ENCODE measurements around the gene OR9Q2.
"Not testable (repeated sequence)": the region's sequence is repeated elsewhere in the genome, so short reads cannot be mapped to it uniquely, and the experiment has no call there.

Gene OR9Q2, protein sequence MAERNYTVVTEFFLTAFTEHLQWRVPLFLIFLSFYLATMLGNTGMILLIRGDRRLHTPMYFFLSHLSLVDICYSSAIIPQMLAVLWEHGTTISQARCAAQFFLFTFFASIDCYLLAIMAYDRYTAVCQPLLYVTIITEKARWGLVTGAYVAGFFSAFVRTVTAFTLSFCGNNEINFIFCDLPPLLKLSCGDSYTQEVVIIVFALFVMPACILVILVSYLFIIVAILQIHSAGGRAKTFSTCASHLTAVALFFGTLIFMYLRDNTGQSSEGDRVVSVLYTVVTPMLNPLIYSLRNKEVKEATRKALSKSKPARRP

DNA sequence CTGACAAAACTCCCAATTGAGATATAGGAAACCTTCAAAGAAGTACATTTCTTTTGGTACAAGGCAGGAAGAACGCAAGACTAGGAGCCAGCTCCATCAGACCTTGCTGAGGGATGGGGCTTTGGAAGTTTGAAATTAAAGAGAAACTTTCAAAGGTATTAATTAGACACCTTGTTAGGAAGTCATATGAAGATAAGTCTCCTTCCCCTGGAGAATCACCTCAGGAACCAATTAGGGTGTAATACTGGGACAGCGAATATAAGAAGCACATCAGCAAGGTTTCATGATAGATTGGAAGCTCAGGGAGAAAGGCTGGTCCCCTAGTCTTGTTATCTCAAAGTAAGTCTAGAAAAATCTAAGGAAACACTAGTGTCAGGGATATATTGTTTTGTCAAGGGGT lies at the start of gene OR9Q2:
TSS of gene OR9Q2 (plus strand) at position 301 of the 400 bp plus-strand sequence. CDS start 1,421 bp downstream, outside the sequence.
- DNase-seq (ENCODE audit: low spot score), result no peak

- no peak for DNase-seq (ENCODE audit: low spot score)
These were observed 46.1 kb upstream of the OR9Q2 start for GRCh38 chr11:58142761-58143160.

- no peak for DNase-seq (ENCODE audit: low spot score)
These were observed 36.1 kb upstream of the OR9Q2 start for GRCh38 chr11:58152781-58153180.

DNA sequence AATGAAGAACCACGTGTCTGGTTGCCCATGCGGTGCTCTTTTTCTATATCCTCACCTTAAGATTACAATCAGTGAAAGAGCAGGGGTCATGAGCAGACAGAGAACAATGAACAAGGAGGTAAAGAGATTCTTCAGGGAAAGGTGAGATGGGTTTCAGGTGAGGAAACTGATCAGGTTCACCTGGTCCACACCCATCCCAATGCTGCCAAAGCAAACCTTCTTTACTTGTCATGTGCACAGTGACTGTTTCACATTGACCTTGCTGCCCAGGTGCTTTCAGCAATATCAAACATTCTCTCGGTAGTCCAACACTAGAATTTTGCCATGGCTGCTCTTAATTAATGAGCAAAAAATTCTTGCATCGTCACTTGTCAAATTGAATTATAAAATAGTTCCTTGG lies 24.5 kb upstream of the OR9Q2 start:
- DNase-seq (ENCODE audit: low spot score), result no peak

GRCh38 chr11:58164990-58165389 lies 23.9 kb upstream of the OR9Q2 start:
- DNase-seq (ENCODE audit: low spot score), result no peak

DNA sequence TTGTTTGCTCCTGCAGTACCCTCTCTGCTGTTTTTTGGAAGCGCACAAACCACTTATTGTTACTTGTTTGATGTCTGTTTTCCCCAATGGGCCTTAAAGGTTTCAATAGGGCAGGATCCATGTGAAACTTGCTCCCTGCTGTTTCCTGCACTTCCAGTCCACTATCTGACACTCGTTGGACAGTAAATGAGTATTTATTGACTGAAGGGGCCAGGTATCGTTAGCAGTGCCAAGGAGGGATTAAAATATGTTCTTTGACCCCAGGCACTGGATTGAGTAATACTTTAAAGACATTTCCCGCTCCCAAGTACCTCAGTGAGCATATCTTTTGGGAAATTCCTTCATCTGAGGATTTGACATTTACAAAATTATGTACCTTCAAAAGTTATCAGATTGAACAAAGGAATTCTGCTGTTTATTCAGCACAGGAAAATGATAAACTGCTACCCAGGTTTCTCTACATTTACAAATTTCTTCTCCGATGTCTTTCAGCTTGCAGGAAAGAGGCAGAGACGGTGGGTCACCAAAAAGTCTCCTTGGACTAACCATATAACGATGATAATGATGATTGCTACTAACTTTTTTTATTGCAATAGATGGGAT lies 23.3 kb upstream of the OR9Q2 start:
- peak; percentile 34 for DNase-seq (ENCODE audit: low spot score)

DNA sequence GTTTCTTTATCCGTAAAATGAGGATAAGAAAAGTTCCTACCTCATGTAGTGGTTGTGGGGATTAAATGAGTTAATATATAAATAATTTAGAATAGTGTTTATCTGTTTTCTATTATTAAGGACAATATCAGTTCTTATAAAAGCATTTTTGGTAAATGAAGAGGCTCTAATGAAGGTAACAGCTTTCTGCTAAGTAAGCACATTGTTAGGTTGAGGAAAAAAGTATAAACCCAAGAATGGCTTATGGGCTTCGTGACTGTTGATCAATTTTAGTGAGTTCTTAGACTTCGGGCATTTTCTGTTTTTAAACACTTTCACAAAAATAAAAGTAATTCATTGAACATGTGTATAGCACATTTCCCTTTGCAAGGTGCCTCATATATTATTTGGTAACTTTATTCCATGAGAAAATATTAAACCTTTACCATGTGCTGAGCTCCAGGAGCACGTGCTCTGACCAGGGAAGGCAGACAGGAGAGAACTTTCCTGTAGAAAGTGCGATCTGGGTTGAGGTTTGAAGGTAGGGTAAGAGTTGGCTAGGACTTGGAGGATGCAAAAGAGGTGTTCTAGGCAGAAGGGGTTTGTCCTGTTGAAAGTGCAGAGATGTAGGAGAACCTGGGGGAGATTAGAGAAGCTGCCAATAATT lies 11.3 kb upstream of the OR9Q2 start:
- DNase-seq (ENCODE audit: low spot score), result no peak

GRCh38 chr11:58178444-58178843 lies 10.4 kb upstream of the OR9Q2 start:
- no peak for DNase-seq (ENCODE audit: low spot score)

DNA sequence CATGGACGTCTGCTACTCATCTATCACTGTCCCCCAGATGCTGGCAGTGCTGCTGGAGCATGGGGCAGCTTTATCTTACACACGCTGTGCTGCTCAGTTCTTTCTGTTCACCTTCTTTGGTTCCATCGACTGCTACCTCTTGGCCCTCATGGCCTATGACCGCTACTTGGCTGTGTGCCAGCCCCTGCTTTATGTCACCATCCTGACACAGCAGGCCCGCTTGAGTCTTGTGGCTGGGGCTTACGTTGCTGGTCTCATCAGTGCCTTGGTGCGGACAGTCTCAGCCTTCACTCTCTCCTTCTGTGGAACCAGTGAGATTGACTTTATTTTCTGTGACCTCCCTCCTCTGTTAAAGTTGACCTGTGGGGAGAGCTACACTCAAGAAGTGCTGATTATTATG lies 9.2 kb upstream of the OR9Q2 start:
- DNase-seq (ENCODE audit: low spot score), result no peak

- no peak for DNase-seq (ENCODE audit: low spot score)
These were observed 1.9 kb upstream of the OR9Q2 start for GRCh38 chr11:58186938-58187337.

DNA sequence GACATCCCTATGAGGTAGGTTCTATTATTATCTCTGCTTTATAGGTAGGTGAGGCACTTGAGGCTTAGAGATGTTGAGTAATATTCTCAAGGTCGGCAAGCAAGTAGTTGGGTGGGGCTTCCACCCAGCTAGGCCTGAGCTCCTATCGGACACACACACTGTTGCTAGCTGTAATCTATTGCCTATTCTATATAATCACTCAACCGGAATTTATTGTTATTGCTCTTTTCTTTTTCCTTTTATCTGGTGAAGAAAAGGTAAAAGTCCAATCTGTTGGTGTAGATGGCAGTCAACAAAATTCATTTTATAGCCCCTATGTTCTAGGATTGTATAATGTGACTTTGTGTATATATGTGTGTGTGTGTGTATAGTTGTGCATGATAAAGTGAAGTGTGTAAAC lies 3.4 kb downstream of the OR9Q2 start:
- peak; percentile 75 for DNase-seq (ENCODE audit: low spot score)

- peak; percentile 12 for DNase-seq (ENCODE audit: low spot score)
These were observed 4.5 kb downstream of the OR9Q2 start for GRCh38 chr11:58193391-58193790.

- no peak for DNase-seq (ENCODE audit: low spot score)
These were observed 7.1 kb downstream of the OR9Q2 start for GRCh38 chr11:58195939-58196338.

DNA sequence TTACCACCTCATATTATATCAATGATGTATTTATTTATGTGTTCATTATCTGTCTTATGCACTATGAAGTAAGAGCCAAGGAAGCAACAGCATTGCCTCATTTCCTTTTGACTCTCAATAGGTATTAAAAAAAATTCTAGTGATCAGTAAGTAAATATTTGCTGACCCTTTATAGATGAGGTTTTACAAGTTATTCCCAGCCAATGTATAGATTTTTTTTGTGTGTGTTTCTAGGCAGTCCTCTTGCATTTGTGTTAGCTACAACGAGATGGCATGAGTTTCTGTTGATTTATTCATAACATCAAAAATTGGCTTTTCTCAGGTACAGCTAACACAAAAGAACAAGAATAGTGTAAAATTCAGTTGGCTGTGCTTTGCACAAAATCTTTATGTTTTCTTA lies 10.4 kb downstream of the OR9Q2 start:
- DNase-seq (ENCODE audit: low spot score), result no peak

DNA sequence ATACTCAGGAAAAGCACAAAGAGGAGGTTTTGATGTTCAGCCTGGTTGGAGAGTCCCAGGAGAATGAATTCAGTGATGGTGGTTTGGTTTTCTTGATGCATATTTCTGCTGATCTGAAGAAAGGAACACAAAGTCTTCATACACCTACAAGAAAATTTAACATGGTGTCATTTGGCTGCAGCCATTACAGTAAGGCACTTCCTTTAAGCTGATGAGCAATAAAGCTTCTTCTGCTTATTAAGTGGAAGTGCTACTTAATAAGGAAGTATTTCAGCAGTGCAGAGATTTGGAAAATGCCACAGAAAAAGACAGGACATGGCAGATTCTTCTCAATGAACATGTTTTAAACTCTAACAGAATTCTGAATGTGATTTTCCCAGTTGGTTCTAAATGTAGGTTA lies 15.2 kb downstream of the OR9Q2 start, which contains the start of gene OR1S2:
TSS of gene OR1S2 (minus strand) at position 101 of the 400 bp plus-strand sequence. CDS start at position 101, 0 bp downstream.
- no peak for DNase-seq (ENCODE audit: low spot score)

DNA sequence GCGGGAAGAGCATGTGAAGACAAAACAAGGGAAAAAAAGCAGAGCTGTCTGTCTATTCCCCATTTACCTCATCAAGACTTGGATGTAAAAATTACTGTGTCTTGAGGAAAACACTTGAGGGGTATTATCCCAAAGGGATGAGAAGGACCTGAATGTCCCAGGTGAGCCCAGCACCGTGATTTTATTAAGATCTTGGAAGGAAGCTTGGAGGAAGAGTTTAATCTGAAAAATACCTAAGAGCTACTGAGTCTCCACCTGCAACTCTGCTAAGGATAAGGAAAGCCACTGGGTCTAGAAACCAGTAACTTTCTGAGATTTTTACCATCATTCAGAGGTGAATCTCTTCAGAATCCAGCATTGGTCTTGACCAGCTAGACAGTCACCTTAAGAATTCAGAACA lies 23.6 kb downstream of the OR9Q2 start, which contains the start of gene OR1S1:
TSS of gene OR1S1 (plus strand) at position 301 of the 400 bp plus-strand sequence.
- DNase-seq (ENCODE audit: low spot score), result not testable (repeated sequence)

- no peak for DNase-seq (ENCODE audit: low spot score)
These were observed 27.6 kb downstream of the OR9Q2 start for GRCh38 chr11:58216476-58216875.

DNA sequence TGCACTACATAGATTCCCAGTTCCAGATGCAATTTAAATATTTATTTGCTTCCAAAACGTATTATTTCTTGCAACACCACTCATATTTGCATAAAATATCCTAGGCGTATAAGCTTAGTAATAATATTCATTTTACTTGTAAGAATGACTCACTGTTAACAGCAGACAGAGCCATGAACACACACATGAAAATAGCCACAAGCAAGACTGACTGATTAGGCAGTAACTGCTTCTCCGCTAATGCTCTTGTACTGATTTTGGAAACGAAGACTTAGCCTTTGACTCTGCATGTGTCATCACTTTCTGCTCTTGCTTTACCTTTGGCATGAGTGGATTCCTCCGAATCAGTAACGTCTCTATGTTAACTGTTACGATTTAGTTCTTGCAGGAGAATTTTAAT lies 33.9 kb downstream of the OR9Q2 start:
- no peak for DNase-seq (ENCODE audit: low spot score)

DNA sequence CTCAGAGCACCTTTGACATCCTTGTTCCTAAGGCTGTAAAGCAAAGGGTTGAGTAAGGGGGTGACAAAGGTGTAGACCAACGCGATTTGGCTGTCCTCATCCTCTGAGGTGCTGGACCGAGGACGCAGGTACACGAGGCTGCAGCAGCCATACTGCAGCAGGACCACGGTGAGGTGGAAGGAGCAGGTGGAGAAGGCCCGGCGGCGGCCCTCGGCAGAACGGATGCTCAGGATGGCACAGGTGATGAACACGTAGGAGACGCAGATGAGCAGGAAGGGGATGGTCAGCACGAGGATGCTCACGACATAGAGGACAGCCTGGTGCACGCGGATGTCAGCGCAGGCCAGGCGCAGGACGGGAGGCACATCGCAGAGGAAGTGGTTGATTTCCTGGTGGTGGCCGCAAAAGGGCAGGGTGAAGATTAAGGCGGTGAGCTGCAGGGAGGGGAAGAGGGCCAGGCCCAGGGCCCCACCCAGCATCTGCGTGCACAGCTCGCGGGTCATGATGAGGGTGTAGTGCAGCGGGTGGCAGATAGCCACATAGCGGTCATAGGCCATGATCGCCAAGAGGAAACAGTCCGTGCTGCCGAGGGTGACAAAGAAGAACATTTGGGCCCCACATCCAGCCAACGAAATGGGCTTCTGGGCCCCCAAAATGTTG lies 39.2 kb downstream of the OR9Q2 start:
- no peak for DNase-seq (ENCODE audit: low spot score)
